Testis (tissue), 3 donors: ENCODE measurements around the gene PRKCA. TPM values are rescaled to one million over a fixed set of nuclear protein-coding genes. Genes with fewer than 3 reads are reported as not detected.

ENCODE experiments used
- DNase-seq: peaks from one replicate; pipeline ENCODE4 v3.0.0-alpha.2; 2019
- H3K27ac ChIP-seq, 2 donors: fragments of 200-600 bp; sonication (generic); one replicate each; pipeline ENCODE4 v1.5.1; 2019
- H3K27me3 ChIP-seq: fragments of 200-600 bp; sonication (generic); one replicate; pipeline ENCODE4 v1.5.1; 2019
- H3K36me3 ChIP-seq: fragments of 200-600 bp; sonication (generic); one replicate; pipeline ENCODE4 v1.5.1; 2017; ENCODE audit warnings: low read depth; ENCODE audit errors: missing control alignments
- H3K4me1 ChIP-seq: fragments of 200-600 bp; sonication (generic); one replicate; pipeline ENCODE4 v1.5.1; 2019
- H3K4me3 ChIP-seq, 2 donors: fragments of 200-600 bp; sonication (generic); one replicate each; pipeline ENCODE4 v1.5.1; 2017 to 2019
- H3K9me3 ChIP-seq: fragments of 200-600 bp; sonication (generic); one replicate; pipeline ENCODE4 v1.5.1; 2017
- POLR2A ChIP-seq: fragments of 450-650 bp; IDR thresholded peaks from one replicate; pipeline ENCODE4 v1.6.1; 2017; ENCODE audit warnings: antibody characterized with exemption, mild to moderate bottlenecking, moderate library complexity
- WGBS, 2 donors: methylation state at CpG; one replicate each; pipeline ENCODE4 v1.1.5; 2018; 5-methylcytosine and 5-hydroxymethylcytosine counted together
- intact Hi-C: fragments of 100-400 bp; cut with DNase I; formaldehyde crosslinking; loops from one replicate; pipeline ENCODE4 v1.15.1; 2023; ENCODE audit warnings: low total_unique reads
- polyA plus RNA-seq: library from polyadenylated mRNA; stranded (reverse); fragments of 350-450 nt; fragmentation: Illumina TruSeq; extraction: RNeasy Lipid Tissue Mini Kit (QIAGEN cat#74804); gene quantifications from one replicate; pipeline ENCODE4 v1.2.3, GENCODE V29; 2014; ENCODE audit warnings: low read depth, low replicate concordance; ENCODE audit not compliant: insufficient read depth
- total RNA-seq, 2 donors: library from RNA; depleted of rRNA; stranded (reverse); fragments of >200 nt; gene quantifications; one replicate each; pipeline ENCODE4 v1.2.3, GENCODE V29; 2016
- TF ChIP-seq, protein P1 (sequence below), 3 experiments: fragments of 450-650 bp in 2 of 3; fragments of 200-600 bp in 1 of 3; sonication (generic) in 1 of 3; IDR thresholded peaks; one replicate each; pipeline ENCODE4 v1.5.1; 2016 to 2019; ENCODE audit warnings: antibody characterized with exemption in 3 of 3, mild to moderate bottlenecking in 2 of 3, moderate library complexity in 1 of 3

Gene PRKCA
- total and polyA plus RNA-seq, 3 donors from 2014 or later: 6.8 to 22.9 (median 15.4) TPM

DNA sequence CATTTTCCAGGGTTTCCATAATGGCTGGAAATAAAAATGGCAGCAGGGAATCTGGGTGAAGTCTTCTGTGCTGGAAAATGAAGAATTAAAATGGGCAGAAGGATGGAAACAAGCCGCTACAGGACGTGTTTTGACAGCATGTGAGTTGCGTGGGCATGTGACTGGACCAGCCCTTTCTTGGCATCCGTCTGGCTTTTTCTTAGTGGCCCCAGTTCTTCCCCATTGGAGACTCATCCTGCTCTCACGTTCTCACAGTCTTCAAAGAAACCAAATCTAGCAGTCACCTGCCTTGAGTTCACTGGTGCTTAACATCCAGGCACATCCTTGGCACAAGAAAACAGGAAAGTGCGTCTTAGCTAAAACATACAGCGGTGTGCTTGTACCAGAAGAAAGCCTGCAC lies 352.4 kb downstream of the PRKCA start:
- Histone ChIP-seq H3K4me3 (no peak overlapping the region), H3K4me1 (no peaks in the 10 kb centered on the region), H3K27me3 (no peaks in the 10 kb centered on the region), H3K9me3 (no peaks in the 10 kb centered on the region), H3K27ac (no peak overlapping the region), H3K36me3 (no peaks in the 10 kb centered on the region)
- intact Hi-C loops: no loop called here
- WGBS, 2 donors: 87 to 97% methylated on average over 7 of the region's 7 CpGs
- DNase-seq: no peak
- TF ChIP-seq, protein P1, sequence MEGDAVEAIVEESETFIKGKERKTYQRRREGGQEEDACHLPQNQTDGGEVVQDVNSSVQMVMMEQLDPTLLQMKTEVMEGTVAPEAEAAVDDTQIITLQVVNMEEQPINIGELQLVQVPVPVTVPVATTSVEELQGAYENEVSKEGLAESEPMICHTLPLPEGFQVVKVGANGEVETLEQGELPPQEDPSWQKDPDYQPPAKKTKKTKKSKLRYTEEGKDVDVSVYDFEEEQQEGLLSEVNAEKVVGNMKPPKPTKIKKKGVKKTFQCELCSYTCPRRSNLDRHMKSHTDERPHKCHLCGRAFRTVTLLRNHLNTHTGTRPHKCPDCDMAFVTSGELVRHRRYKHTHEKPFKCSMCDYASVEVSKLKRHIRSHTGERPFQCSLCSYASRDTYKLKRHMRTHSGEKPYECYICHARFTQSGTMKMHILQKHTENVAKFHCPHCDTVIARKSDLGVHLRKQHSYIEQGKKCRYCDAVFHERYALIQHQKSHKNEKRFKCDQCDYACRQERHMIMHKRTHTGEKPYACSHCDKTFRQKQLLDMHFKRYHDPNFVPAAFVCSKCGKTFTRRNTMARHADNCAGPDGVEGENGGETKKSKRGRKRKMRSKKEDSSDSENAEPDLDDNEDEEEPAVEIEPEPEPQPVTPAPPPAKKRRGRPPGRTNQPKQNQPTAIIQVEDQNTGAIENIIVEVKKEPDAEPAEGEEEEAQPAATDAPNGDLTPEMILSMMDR (IDR thresholded peaks at IDR 0.05): no peak
- TF ChIP-seq POLR2A: no peak

DNA sequence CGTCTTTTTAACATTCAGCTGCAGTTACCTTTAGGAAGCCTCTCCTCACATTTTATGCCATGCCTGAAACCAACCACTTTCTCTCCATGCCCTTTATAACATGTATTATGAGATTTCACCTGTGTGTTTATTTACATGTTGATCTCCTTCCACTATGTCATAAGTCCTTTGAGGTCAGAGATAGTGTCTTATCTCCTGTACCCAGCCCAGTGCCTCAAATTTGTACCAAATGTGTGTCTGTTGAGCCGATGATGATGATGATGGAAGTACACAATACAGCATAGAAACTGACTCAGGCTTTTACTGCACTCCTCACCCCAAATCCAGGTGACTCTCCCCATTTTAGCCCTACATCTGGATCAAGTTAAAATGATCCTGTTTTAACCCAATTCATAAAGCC lies 353.0 kb downstream of the PRKCA start:
- no peak overlapping the region for H3K27ac ChIP-seq
- H3K36me3 ChIP-seq: no peaks in the 10 kb centered on the region
- TF ChIP-seq POLR2A: no peak
- TF ChIP-seq, protein P1 (IDR thresholded peaks at IDR 0.05): no peak
- no peak overlapping the region for H3K4me3 ChIP-seq
- WGBS, 2 donors: 95 to 96% methylated on average over 2 of the region's 2 CpGs
- intact Hi-C loops: no loop called here
- no peaks in the 10 kb centered on the region for H3K4me1 ChIP-seq
- no peaks in the 10 kb centered on the region for H3K9me3 ChIP-seq
- DNase-seq: no peak
- H3K27me3 ChIP-seq: no peaks in the 10 kb centered on the region

DNA sequence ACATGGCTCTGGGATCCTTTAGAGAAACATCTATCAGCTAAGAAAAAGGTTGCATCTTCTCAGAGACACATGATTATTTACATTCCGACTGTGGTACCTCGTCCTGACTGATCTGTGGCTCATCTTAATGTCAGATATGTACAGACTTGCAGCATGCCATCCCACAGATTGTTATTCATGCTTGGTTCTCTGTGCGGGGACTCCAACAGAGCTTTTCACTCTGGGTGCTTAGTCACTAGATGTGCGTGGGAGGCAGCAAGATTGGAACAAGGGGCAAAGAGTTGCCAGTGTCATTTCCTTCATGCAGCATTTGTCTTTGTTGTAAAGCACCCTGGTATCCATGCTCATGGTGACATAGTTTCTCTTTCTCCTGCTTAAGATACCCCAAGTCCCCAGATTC lies 353.4 kb downstream of the PRKCA start:
- H3K36me3 ChIP-seq: no peaks in the 10 kb centered on the region
- DNase-seq: no peak
- TF ChIP-seq, protein P1 (IDR thresholded peaks at IDR 0.05): no peak
- TF ChIP-seq POLR2A: no peak
- no peak overlapping the region for H3K4me3 ChIP-seq
- 77 to 80% methylated on average over 4 of the region's 4 CpGs for WGBS, 2 donors
- no peak overlapping the region for H3K27ac ChIP-seq
- no peaks in the 10 kb centered on the region for H3K27me3 ChIP-seq
- intact Hi-C loops: no loop called here
- H3K4me1 ChIP-seq: no peaks in the 10 kb centered on the region
- H3K9me3 ChIP-seq: no peaks in the 10 kb centered on the region

DNA sequence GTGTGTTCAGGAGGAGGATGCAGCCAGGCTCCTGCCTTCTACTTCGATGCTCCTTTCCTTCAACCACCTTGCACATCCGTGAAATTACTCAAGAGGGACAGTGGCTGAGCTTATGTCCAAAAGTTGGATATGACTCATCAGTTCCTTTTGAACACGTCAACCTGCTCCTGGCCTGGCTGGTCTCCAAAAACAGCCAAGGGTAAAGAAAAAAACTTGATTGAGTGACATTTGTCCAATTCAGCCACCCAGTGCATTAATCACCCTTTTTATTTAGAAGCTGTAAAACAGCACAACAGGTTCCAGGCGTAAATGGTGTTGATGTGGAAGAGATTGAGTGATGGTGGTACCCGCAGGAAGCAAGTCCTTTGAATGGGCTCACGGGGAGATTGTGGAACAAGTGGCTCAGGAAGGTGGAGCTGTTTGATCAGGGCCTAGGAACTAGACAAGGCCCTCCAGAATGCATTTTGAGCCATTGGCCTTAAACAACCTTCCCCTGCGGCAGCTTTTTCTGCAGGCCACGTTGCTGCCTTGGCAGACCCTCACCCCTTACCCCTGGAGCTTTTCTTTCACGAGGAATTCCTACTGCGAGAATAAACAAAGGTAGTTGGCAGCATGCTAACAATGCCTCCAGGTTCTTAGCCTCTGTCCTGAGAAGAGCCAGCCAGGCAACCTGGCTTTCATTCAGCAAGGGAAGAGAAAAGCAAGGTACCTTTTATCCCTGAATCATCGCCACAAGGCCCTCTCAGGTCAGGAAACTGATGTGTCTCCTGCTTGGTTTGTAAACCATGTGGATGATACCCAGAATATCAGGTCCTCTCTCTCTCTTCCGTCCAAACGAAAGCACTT lies 359.2 kb downstream of the PRKCA start:
- Histone ChIP-seq H3K4me1 (no peaks in the 10 kb centered on the region), H3K27ac (no peak overlapping the region), H3K9me3 (no peaks in the 10 kb centered on the region), H3K36me3 (no peaks in the 10 kb centered on the region), H3K4me3 (no peak overlapping the region), H3K27me3 (no peaks in the 10 kb centered on the region)
- intact Hi-C loops: no loop called here
- DNase-seq: no peak
- TF ChIP-seq, protein P1 (IDR thresholded peaks at IDR 0.05): no peak
- TF ChIP-seq POLR2A: no peak
- WGBS, 2 donors: 84 to 87% methylated on average over 13 of the region's 13 CpGs

DNA sequence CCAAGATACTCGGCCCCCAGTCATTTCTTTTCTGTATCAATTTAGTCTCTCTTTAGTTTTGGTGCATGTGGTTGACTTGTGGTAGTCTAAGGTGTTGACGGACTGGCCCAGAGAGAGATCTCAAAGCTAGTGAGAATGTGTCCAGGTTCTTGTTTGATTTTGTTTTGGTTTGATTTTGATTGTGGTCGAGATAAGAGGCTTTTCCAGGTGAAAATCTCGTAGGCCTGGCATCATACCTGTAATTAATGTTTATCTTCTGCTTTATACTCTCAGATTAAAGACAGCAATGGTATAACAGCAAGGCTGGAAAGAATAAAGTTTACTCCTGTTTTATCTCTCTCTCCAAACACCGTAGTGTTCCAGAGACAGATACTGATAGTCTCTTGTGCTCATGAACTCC lies 360.1 kb downstream of the PRKCA start:
- Histone ChIP-seq H3K36me3 (no peaks in the 10 kb centered on the region), H3K9me3 (no peaks in the 10 kb centered on the region), H3K27ac (no peak overlapping the region), H3K4me1 (no peaks in the 10 kb centered on the region), H3K27me3 (no peaks in the 10 kb centered on the region), H3K4me3 (no peak overlapping the region)
- no peak for DNase-seq
- intact Hi-C loops: no loop called here
- WGBS, 2 donors: 71 to 82% methylated on average over 5 of the region's 5 CpGs
- no peak for TF ChIP-seq POLR2A
- TF ChIP-seq, protein P1 (IDR thresholded peaks at IDR 0.05): no peak
